Transverse colon (tissue), 4 donors: ENCODE results near the gene PRODH2.

Experiments used
- CTCF ChIP-seq, 5 experiments: fragments of 200-600 bp in 3 of 5; fragments of 450-650 bp in 2 of 5; sonication (generic) in 3 of 5; IDR thresholded peaks; 1 replicate in 2 of 5; 2 replicates in 3 of 5; pipeline ENCODE4 v1.5.1; 2016 to 2017; ENCODE audit warnings: antibody characterized with exemption in 5 of 5, inconsistent platforms in 3 of 5, mild to moderate bottlenecking in 2 of 5, moderate library complexity in 1 of 5
- EP300 ChIP-seq: sonication (generic); formaldehyde crosslinking; IDR thresholded peaks from one replicate; pipeline ENCODE4 v1.6.1; 2017; ENCODE audit warnings: antibody characterized with exemption, low read depth
- POLR2A ChIP-seq: fragments of 450-650 bp; IDR thresholded peaks from one replicate; pipeline ENCODE4 v1.6.1; 2016; ENCODE audit warnings: antibody characterized with exemption, mild to moderate bottlenecking, moderate library complexity
- POLR2AphosphoS5 ChIP-seq, 3 donors: sonication (generic); formaldehyde crosslinking; IDR thresholded peaks; one replicate each; pipeline ENCODE4 v1.6.1; 2016; ENCODE audit warnings: antibody characterized with exemption in 3 of 3

- no peak for TF ChIP-seq CTCF (IDR thresholded peaks at IDR 0.05)
- no peak for TF ChIP-seq POLR2A
- no peak for TF ChIP-seq POLR2AphosphoS5 (IDR thresholded peaks at IDR 0.05)
- no peak for TF ChIP-seq EP300
Measured at GRCh38 chr19:35776102-35776788, 36.4 kb downstream of the PRODH2 start.
